ENCODE data around the gene MCF2L.

DNA sequence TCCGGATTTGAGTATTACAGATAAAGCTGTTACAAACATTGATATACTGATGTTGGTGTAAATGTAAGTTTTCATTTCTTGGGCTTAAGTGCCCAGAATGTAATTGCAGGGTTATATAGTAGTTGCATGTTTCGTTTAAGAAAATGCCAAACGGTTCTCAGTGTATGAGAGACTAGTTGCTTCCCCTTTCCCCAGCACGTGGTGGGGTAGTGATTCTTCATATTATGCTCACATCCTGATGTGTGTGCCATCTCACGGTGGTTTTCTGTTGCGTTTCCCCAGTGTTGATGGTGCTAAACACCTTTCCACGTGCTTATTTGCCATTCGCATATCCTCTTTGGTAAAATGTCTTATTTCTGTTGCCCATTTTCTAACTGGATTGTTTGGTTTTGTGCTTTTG is 101.8 kb downstream of the MCF2L start:
- TF ChIP-seq POLR2A (IDR thresholded peaks at IDR 0.05) (no peak), CTCF (IDR thresholded peaks at IDR 0.05) (no peak)
